ENCODE results near the gene FASLG.
"Not testable (repeated sequence)": the region's sequence is repeated elsewhere in the genome, so short reads cannot be mapped to it uniquely, and the experiment has no call there.

Gene FASLG

GRCh38 chr1:172658871-172659453 lies at the start of gene FASLG:
FASLG (plus strand) TSS chr1:172659103; CDS start chr1:172659202, 99 bp downstream.
- Histone ChIP-seq H3K27ac (no peak within 1 kb of the TSS), H3K4me3 (ENCODE audit: low read depth, low read length) (no peak within 1 kb of the TSS), H3K36me3 (no peaks in the 10 kb centered on the region), H3K9me3 (ENCODE audit: severe bottlenecking) (no peaks in the 10 kb centered on the region), H3K27me3 (ENCODE audit: insufficient read depth, low read depth, severe bottlenecking) (peaks cover 33% of the 10 kb centered on the region)
- DNase-seq, result no peak
- TF ChIP-seq CTCF (IDR thresholded peaks at IDR 0.05; ENCODE audit: low read depth, low read length), result no peak

- no peak overlapping the region for H3K4me3 ChIP-seq (ENCODE audit: low read depth, low read length)
Observed at GRCh38 chr1:172609528-172609927, 49.4 kb upstream of the FASLG start.

GRCh38 chr1:172612478-172612877 lies 46.4 kb upstream of the FASLG start:
- H3K27ac ChIP-seq, result no peak overlapping the region
- no peak for TF ChIP-seq CTCF (IDR thresholded peaks at IDR 0.05; ENCODE audit: low read depth, low read length)

More at GRCh38 chr1:172609528-172609927, 49.4 kb upstream of the FASLG start:
- 0 out of 2 replicates have a peak, but pooled peaks have one; percentile 13 for TF ChIP-seq CTCF (IDR thresholded peaks at IDR 0.05; ENCODE audit: low read depth, low read length)
- Histone ChIP-seq H3K9me3 (ENCODE audit: severe bottlenecking) (no peaks in the 10 kb centered on the region), H3K27me3 (ENCODE audit: insufficient read depth, low read depth, severe bottlenecking) (no peaks in the 10 kb centered on the region), H3K36me3 (peaks cover 15% of the 10 kb centered on the region), H3K27ac (no peak overlapping the region)
- DNase-seq, result no peak

GRCh38 chr1:172613294-172613693 lies 45.6 kb upstream of the FASLG start:
- no peak for DNase-seq

More at GRCh38 chr1:172612478-172612877, 46.4 kb upstream of the FASLG start:
- H3K27me3 ChIP-seq (ENCODE audit: insufficient read depth, low read depth, severe bottlenecking), result peaks cover 4% of the 10 kb centered on the region
- H3K9me3 ChIP-seq (ENCODE audit: severe bottlenecking), result no peaks in the 10 kb centered on the region
- DNase-seq, result no peak
- peaks cover 15% of the 10 kb centered on the region for H3K36me3 ChIP-seq
- H3K4me3 ChIP-seq (ENCODE audit: low read depth, low read length), result no peak overlapping the region

GRCh38 chr1:172616195-172616594 lies 42.7 kb upstream of the FASLG start:
- Histone ChIP-seq H3K36me3 (no peaks in the 10 kb centered on the region), H3K9me3 (ENCODE audit: severe bottlenecking) (peaks cover 24% of the 10 kb centered on the region), H3K27ac (no peak overlapping the region), H3K27me3 (ENCODE audit: insufficient read depth, low read depth, severe bottlenecking) (peaks cover 4% of the 10 kb centered on the region), H3K4me3 (ENCODE audit: low read depth, low read length) (no peak overlapping the region)
- no peak for TF ChIP-seq CTCF (IDR thresholded peaks at IDR 0.05; ENCODE audit: low read depth, low read length)
- no peak for DNase-seq

More at GRCh38 chr1:172613294-172613693, 45.6 kb upstream of the FASLG start:
- Histone ChIP-seq H3K27me3 (ENCODE audit: insufficient read depth, low read depth, severe bottlenecking) (peaks cover 4% of the 10 kb centered on the region), H3K27ac (no peak overlapping the region), H3K36me3 (peaks cover 15% of the 10 kb centered on the region), H3K4me3 (ENCODE audit: low read depth, low read length) (no peak overlapping the region), H3K9me3 (ENCODE audit: severe bottlenecking) (peaks cover 4% of the 10 kb centered on the region)
- no peak for TF ChIP-seq CTCF (IDR thresholded peaks at IDR 0.05; ENCODE audit: low read depth, low read length)

GRCh38 chr1:172616636-172617035 lies 42.3 kb upstream of the FASLG start:
- Histone ChIP-seq H3K9me3 (ENCODE audit: severe bottlenecking) (peaks cover 26% of the 10 kb centered on the region), H3K4me3 (ENCODE audit: low read depth, low read length) (no peak overlapping the region), H3K27ac (no peak overlapping the region), H3K36me3 (no peaks in the 10 kb centered on the region), H3K27me3 (ENCODE audit: insufficient read depth, low read depth, severe bottlenecking) (peaks cover 4% of the 10 kb centered on the region)
- no peak for TF ChIP-seq CTCF (IDR thresholded peaks at IDR 0.05; ENCODE audit: low read depth, low read length)
- DNase-seq, result no peak

GRCh38 chr1:172620603-172621002 lies 38.3 kb upstream of the FASLG start:
- H3K9me3 ChIP-seq (ENCODE audit: severe bottlenecking), result peaks cover 28% of the 10 kb centered on the region
- peaks cover 18% of the 10 kb centered on the region for H3K27me3 ChIP-seq (ENCODE audit: insufficient read depth, low read depth, severe bottlenecking)
- not testable (repeated sequence) for H3K27ac ChIP-seq; DNase-seq; H3K36me3 ChIP-seq; H3K4me3 ChIP-seq (ENCODE audit: low read depth, low read length)

Data from WERI-Rb-1 (cell line).